ENCODE data around the gene INTU. TPM values are rescaled to one million over a fixed set of nuclear protein-coding genes. Genes with fewer than 3 reads are reported as not detected.
A peak's percentile ranks its signal among the peaks of the same experiment; 100 is the strongest.

The INTU gene
- 2.0 TPM for polyA plus RNA-seq (2012; ENCODE audit: insufficient read length, low read depth)

DNA sequence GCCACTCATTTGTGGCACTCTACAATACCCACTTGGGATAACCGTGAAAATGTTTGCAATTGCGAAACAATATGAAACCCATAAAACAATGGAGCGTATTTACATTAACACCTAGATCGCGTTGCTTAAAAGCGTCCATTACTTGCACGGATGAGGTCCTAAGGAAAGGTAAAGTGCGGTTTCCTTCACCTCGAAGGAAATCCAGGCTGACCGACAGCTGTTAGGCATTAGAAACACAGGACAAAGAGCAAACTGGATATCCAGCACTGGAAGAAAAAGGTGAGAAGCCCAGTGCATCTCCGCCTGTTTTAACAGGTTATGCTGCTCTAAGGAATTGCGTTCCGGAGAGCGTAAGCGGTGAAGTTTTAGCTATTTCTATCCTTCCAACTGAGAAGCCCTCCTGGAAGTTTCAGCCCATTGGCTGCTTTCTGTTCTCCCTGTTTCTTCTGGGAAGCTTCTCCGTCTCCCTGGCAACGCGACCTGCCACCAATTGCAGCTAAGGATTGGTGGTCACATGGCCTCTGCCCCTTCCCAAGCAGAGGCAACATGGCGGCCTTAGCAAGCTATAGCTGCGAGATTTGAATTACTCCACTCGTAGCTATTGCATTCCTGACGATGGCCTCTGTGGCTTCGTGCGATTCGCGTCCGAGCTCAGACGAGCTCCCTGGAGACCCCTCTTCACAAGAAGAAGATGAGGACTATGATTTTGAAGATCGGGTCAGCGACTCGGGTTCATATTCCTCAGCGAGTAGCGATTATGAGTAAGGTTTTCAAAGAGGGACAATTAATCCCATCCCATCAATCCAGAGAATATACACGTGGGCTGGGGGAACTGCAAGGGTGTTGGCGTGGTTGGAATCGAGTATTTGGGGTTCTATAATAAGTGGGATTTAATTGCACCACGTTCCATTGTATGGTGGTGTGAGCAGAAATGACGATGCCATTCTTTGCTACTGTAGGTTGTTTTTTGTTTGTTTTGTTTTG, at the start of gene INTU:
Gene INTU (plus strand): TSS at position 538 of the 984 bp plus-strand sequence. CDS start 78 bp downstream, at position 616.
- TF ChIP-seq SIN3A (IDR thresholded peaks at IDR 0.05; ENCODE audit: borderline replicate concordance, insufficient read depth, low read length) (peak; percentile 91), FOXP2 (optimal IDR thresholded peaks at IDR 0.05; ENCODE audit: borderline replicate concordance, extremely low read depth, extremely low read length, insufficient read depth) (no peak), POLR2AphosphoS5 (IDR thresholded peaks at IDR 0.05; ENCODE audit: low read depth, low read length) (peak; percentile 45; the same call in 1 of the 2 replicates)
- TF ChIP-seq, protein P1, sequence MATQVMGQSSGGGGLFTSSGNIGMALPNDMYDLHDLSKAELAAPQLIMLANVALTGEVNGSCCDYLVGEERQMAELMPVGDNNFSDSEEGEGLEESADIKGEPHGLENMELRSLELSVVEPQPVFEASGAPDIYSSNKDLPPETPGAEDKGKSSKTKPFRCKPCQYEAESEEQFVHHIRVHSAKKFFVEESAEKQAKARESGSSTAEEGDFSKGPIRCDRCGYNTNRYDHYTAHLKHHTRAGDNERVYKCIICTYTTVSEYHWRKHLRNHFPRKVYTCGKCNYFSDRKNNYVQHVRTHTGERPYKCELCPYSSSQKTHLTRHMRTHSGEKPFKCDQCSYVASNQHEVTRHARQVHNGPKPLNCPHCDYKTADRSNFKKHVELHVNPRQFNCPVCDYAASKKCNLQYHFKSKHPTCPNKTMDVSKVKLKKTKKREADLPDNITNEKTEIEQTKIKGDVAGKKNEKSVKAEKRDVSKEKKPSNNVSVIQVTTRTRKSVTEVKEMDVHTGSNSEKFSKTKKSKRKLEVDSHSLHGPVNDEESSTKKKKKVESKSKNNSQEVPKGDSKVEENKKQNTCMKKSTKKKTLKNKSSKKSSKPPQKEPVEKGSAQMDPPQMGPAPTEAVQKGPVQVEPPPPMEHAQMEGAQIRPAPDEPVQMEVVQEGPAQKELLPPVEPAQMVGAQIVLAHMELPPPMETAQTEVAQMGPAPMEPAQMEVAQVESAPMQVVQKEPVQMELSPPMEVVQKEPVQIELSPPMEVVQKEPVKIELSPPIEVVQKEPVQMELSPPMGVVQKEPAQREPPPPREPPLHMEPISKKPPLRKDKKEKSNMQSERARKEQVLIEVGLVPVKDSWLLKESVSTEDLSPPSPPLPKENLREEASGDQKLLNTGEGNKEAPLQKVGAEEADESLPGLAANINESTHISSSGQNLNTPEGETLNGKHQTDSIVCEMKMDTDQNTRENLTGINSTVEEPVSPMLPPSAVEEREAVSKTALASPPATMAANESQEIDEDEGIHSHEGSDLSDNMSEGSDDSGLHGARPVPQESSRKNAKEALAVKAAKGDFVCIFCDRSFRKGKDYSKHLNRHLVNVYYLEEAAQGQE (IDR thresholded peaks at IDR 0.05; ENCODE audit: insufficient read depth in 1 of 2, low read depth in 2 of 2, low read length in 2 of 2), result no peak

DNA sequence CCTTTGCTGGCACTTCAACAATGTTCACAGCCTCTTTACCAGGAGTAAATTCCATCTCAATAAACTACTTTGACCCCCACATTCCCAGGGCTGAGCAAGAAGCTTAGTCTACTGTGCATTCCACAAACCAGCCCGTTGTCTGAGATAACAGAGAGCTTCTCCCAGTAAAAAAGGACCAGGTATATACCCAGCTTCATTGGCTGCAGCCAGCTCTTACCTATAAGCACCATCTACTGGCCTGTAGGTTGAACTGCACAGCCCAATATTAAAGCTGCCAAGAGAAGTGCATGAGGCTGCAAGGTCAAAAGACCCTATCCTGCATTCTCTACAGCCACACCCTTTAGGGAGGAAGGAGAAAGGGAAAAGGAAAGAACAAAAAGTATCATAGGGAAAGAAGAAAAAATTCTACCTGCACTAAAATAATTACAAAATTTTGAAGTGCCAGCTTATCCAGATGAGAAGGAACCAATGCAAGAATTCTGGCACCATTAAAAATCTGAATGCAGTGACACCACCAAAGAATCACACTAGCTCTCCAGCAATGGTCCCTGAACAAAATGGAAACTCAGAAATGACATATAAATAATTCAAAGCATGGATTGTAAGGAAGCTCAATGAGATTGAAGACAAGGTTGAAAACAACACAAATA, 45.7 kb upstream of the INTU start:
- TF ChIP-seq SIN3A (IDR thresholded peaks at IDR 0.05; ENCODE audit: borderline replicate concordance, insufficient read depth, low read length) (no peak), TAF1 (IDR thresholded peaks at IDR 0.05; ENCODE audit: borderline replicate concordance, insufficient read depth, low read length) (no peak), FOXP2 (optimal IDR thresholded peaks at IDR 0.05; ENCODE audit: borderline replicate concordance, extremely low read depth, extremely low read length, insufficient read depth) (no peak), POLR2AphosphoS5 (IDR thresholded peaks at IDR 0.05; ENCODE audit: low read depth, low read length) (no peak)
- TF ChIP-seq, protein P1 (IDR thresholded peaks at IDR 0.05; ENCODE audit: insufficient read depth in 1 of 2, low read depth in 2 of 2, low read length in 2 of 2), result no peak

DNA sequence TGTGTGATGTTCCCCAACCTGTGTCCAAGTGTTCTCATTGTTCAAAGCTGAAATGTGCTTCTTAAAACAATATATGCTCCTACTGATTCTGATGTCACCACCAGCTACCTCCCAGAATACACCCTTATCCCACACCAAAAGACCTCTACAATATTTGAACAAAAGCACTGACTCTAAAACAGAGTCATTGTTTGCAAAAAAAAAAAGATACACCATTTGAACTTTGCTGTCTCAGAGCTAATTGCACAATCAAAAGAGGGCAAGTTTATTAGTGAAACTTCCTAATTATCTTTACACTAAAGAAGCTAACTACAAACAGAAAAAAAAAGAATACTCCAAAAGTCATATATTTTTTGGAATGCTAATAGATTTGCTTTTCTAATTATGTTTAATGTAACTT, 34.1 kb upstream of the INTU start:
- TF ChIP-seq TAF1 (IDR thresholded peaks at IDR 0.05; ENCODE audit: borderline replicate concordance, insufficient read depth, low read length) (no peak), SIN3A (IDR thresholded peaks at IDR 0.05; ENCODE audit: borderline replicate concordance, insufficient read depth, low read length) (no peak), FOXP2 (optimal IDR thresholded peaks at IDR 0.05; ENCODE audit: borderline replicate concordance, extremely low read depth, extremely low read length, insufficient read depth) (no peak), POLR2AphosphoS5 (IDR thresholded peaks at IDR 0.05; ENCODE audit: low read depth, low read length) (no peak)
- TF ChIP-seq, protein P1 (IDR thresholded peaks at IDR 0.05; ENCODE audit: insufficient read depth in 1 of 2, low read depth in 2 of 2, low read length in 2 of 2), result no peak

DNA sequence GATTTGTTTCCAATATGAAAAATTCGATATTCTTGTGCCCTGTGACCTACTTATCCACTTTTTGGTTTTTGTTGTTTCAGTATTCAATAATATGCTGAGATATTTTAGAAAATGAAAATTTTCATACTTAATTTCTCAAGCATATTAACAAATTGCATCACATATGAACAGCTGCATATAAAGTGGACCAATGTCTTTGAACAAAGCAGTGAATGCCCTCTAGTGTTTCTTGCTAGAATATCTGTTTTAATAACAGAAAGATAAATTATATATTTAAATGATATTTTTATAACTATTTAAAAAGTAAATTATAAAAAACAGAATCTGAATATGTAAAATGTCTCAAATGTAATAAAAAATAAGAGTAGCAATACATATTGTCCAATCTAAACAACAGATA, 31.7 kb upstream of the INTU start:
- TF ChIP-seq, protein P1 (IDR thresholded peaks at IDR 0.05; ENCODE audit: insufficient read depth in 1 of 2, low read depth in 2 of 2, low read length in 2 of 2), result no peak
- TF ChIP-seq POLR2AphosphoS5 (IDR thresholded peaks at IDR 0.05; ENCODE audit: low read depth, low read length) (no peak), SIN3A (IDR thresholded peaks at IDR 0.05; ENCODE audit: borderline replicate concordance, insufficient read depth, low read length) (no peak), TAF1 (IDR thresholded peaks at IDR 0.05; ENCODE audit: borderline replicate concordance, insufficient read depth, low read length) (no peak), FOXP2 (optimal IDR thresholded peaks at IDR 0.05; ENCODE audit: borderline replicate concordance, extremely low read depth, extremely low read length, insufficient read depth) (no peak)

All from PFSK-1 (cell line).